Liver (tissue), 9 donors: Measurements from ENCODE around the gene GIMAP2. TPM values are rescaled to one million over a fixed set of nuclear protein-coding genes. Genes with fewer than 3 reads are reported as not detected.

Experiments
- DNase-seq: peaks from one replicate; pipeline ENCODE4 v3.0.0-alpha.2; 2017; ENCODE audit warnings: low spot score
- H3K27ac ChIP-seq, 2 donors: one replicate each; pipeline ENCODE4 v1.7.0; 2013; ENCODE audit warnings: inconsistent platforms in 2 of 2, low read length in 2 of 2, control low read depth in 1 of 2, low read depth in 1 of 2, mild to moderate bottlenecking in 1 of 2
- H3K27me3 ChIP-seq, 4 donors: one replicate each; pipeline versions ENCODE4 v1.6.1 to v1.7.0; 2013; ENCODE audit warnings: low read length in 3 of 4, inconsistent platforms in 1 of 4, mild to moderate bottlenecking in 1 of 4, moderate library complexity in 1 of 4; ENCODE audit not compliant: control insufficient read depth in 4 of 4, insufficient read depth in 4 of 4
- H3K36me3 ChIP-seq, 4 donors: one replicate each; pipeline versions ENCODE4 v1.6.1 to v1.7.0; 2013; ENCODE audit warnings: low read length in 3 of 4, mild to moderate bottlenecking in 3 of 4, low read depth in 1 of 4, moderate library complexity in 1 of 4; ENCODE audit not compliant: control insufficient read depth in 4 of 4, insufficient read depth in 3 of 4
- H3K4me1 ChIP-seq, 4 donors: one replicate each; pipeline versions ENCODE4 v1.6.1 to v1.7.0; 2013; ENCODE audit warnings: low read length in 3 of 4, mild to moderate bottlenecking in 3 of 4, moderate library complexity in 1 of 4; ENCODE audit not compliant: control insufficient read depth in 4 of 4, insufficient read depth in 4 of 4
- H3K4me3 ChIP-seq, 3 donors: one replicate each; pipeline versions ENCODE4 v1.6.1 to v1.7.0; 2013; ENCODE audit warnings: low read length in 3 of 3, control low read depth in 1 of 3, low read depth in 1 of 3, mild to moderate bottlenecking in 1 of 3
- H3K9ac ChIP-seq, 2 donors: one replicate each; pipeline ENCODE4 v1.7.0; 2013; ENCODE audit warnings: low read length in 2 of 2, mild to moderate bottlenecking in 2 of 2, moderate library complexity in 2 of 2, control low read depth in 1 of 2, low read depth in 1 of 2
- H3K9me3 ChIP-seq, 4 donors: one replicate each; pipeline versions ENCODE4 v1.6.1 to v1.7.0; 2013; ENCODE audit warnings: low read length in 3 of 4; ENCODE audit not compliant: control insufficient read depth in 4 of 4
- ATF3 ChIP-seq: IDR thresholded peaks from 2 replicates; pipeline ENCODE4 v1.6.1; 2016; ENCODE audit warnings: antibody characterized with exemption
- EGR1 ChIP-seq, 2 donors: IDR thresholded peaks; 2 replicates each; pipeline ENCODE4 v1.6.1; 2016 to 2018; ENCODE audit warnings: antibody characterized with exemption in 2 of 2, low read depth in 2 of 2
- FOXA1 ChIP-seq: IDR thresholded peaks from 2 replicates; pipeline ENCODE4 v1.6.1; 2016; ENCODE audit warnings: antibody characterized with exemption
- FOXA2 ChIP-seq: IDR thresholded peaks from 2 replicates; pipeline ENCODE4 v1.6.1; 2016; ENCODE audit warnings: antibody characterized with exemption
- GABPA ChIP-seq, 2 donors: IDR thresholded peaks in 1 of 2; conservative IDR thresholded peaks in 1 of 2; 2 replicates each; pipeline ENCODE4 v1.6.1; 2016; ENCODE audit warnings: antibody characterized with exemption in 2 of 2, mild to moderate bottlenecking in 1 of 2, moderate library complexity in 1 of 2
- HNF4A ChIP-seq, 2 donors: conservative IDR thresholded peaks; 2 replicates each; pipeline ENCODE4 v1.6.1; 2016; ENCODE audit warnings: antibody characterized with exemption in 2 of 2, mild to moderate bottlenecking in 2 of 2
- HNF4G ChIP-seq: IDR thresholded peaks from 2 replicates; pipeline ENCODE4 v1.6.1; 2016; ENCODE audit warnings: antibody characterized with exemption
- JUND ChIP-seq, 2 donors: IDR thresholded peaks; 2 replicates each; pipeline ENCODE4 v1.6.1; 2016; ENCODE audit warnings: antibody characterized with exemption in 2 of 2
- NR2F2 ChIP-seq: IDR thresholded peaks from 2 replicates; pipeline ENCODE4 v1.6.1; 2016; ENCODE audit warnings: antibody characterized with exemption
- RAD21 ChIP-seq, 2 donors: IDR thresholded peaks; 2 replicates each; pipeline ENCODE4 v1.6.1; 2016; ENCODE audit warnings: antibody characterized with exemption in 2 of 2, mild to moderate bottlenecking in 2 of 2
- REST ChIP-seq: IDR thresholded peaks from 2 replicates; pipeline ENCODE4 v1.6.1; 2016; ENCODE audit warnings: antibody characterized with exemption, mild to moderate bottlenecking
- RXRA ChIP-seq, 2 donors: IDR thresholded peaks; 2 replicates each; pipeline ENCODE4 v1.6.1; 2017 to 2018; ENCODE audit warnings: antibody characterized with exemption in 2 of 2, mild to moderate bottlenecking in 1 of 2
- SP1 ChIP-seq: IDR thresholded peaks from 2 replicates; pipeline ENCODE4 v1.6.1; 2018; ENCODE audit warnings: antibody characterized with exemption, mild to moderate bottlenecking
- TAF1 ChIP-seq: conservative IDR thresholded peaks from 2 replicates; pipeline ENCODE4 v1.6.1; 2016; ENCODE audit warnings: antibody characterized with exemption, mild to moderate bottlenecking
- YY1 ChIP-seq: IDR thresholded peaks from 2 replicates; pipeline ENCODE4 v1.6.1; 2016; ENCODE audit warnings: antibody characterized with exemption, mild to moderate bottlenecking
- ZBTB33 ChIP-seq: IDR thresholded peaks from 2 replicates; pipeline ENCODE4 v1.6.1; 2016; ENCODE audit warnings: antibody characterized with exemption
- polyA plus RNA-seq, 2 donors: library from polyadenylated mRNA; stranded (reverse) in 1 of 2; unstranded in 1 of 2; fragments of 200-250 nt in 1 of 2; fragments of >200 nt in 1 of 2; fragmentation: Nextera tagmentation in 1 of 2; extraction: Ambion mirVana in 1 of 2; gene quantifications; one replicate each; pipeline versions ENCODE4 v1.2.1 to v1.2.3, GENCODE V29; 2013 to 2015
- total RNA-seq, 2 donors: library from RNA; depleted of rRNA; stranded (reverse); fragments of >200 nt; gene quantifications; one replicate each; pipeline ENCODE4 v1.2.3, GENCODE V29; 2014
- TF ChIP-seq, protein P1 (sequence below): fragments of 150-350 bp; IDR thresholded peaks from 2 replicates; pipeline ENCODE4 v1.5.1; 2017; ENCODE audit warnings: improper control_type of control experiment, low read depth, low read length; ENCODE audit not compliant: missing input control
- TF ChIP-seq, protein P2 (sequence below): IDR thresholded peaks from 2 replicates; pipeline ENCODE4 v1.6.1; 2016; ENCODE audit warnings: antibody characterized with exemption
- donor health status: healthy.
- donor health status: healthy.
- donor health status: healthy.
- donor health status: healthy.
- donor health status: healthy.

The GIMAP2 gene
- total and polyA plus RNA-seq, 4 donors, result 4.9 to 9.2 (median 6.0) TPM

DNA sequence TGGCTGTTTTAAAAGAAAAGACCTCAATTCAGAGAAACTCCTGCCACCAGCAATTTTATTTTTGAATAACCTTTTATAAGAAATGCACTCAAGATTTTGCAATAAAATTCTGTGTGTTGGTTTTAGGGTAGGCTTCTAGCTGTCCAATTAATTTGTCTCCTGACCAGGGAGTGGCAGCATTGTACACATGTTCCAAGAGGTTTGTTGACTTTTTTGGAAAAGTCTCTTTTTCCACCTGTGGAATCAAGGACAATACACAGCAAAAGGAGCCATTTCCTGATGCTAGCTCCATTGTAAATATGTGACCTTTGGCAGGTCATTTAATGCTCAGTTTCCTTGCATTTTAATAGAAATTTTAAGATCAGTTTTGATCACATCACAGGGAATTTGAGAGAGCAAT is 53.5 kb downstream of the GIMAP2 start:
- Histone ChIP-seq H3K36me3 (no peaks in the 10 kb centered on the region), H3K9me3 (no peaks in the 10 kb centered on the region), H3K9ac (peak overlapping the region; percentile 5 to 74), H3K4me3 (peak overlapping the region; percentile 30 to 36 (median 33)), H3K4me1 (peaks cover 5 to 19% (median 13%) of the 10 kb centered on the region in 4 donors), H3K27me3 (no peaks in the 10 kb centered on the region), H3K27ac (peak overlapping the region; percentile 15 to 38)
- DNase-seq, result no peak
- TF ChIP-seq, protein P1, sequence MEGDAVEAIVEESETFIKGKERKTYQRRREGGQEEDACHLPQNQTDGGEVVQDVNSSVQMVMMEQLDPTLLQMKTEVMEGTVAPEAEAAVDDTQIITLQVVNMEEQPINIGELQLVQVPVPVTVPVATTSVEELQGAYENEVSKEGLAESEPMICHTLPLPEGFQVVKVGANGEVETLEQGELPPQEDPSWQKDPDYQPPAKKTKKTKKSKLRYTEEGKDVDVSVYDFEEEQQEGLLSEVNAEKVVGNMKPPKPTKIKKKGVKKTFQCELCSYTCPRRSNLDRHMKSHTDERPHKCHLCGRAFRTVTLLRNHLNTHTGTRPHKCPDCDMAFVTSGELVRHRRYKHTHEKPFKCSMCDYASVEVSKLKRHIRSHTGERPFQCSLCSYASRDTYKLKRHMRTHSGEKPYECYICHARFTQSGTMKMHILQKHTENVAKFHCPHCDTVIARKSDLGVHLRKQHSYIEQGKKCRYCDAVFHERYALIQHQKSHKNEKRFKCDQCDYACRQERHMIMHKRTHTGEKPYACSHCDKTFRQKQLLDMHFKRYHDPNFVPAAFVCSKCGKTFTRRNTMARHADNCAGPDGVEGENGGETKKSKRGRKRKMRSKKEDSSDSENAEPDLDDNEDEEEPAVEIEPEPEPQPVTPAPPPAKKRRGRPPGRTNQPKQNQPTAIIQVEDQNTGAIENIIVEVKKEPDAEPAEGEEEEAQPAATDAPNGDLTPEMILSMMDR, result peak; percentile 58
- TF ChIP-seq HNF4A (conservative IDR thresholded peaks at IDR 0.05) (peak; percentile 60 to 66), FOXA1 (peak; percentile 73), NR2F2 (no peak), TAF1 (no peak), HNF4G (no peak), REST (peak; percentile 86), YY1 (peak; percentile 92), RAD21 (IDR thresholded peaks at IDR 0.05) (peak; percentile 82 to 89), ZBTB33 (no peak), GABPA (IDR thresholded peaks at IDR 0.05 in 1 of 2, conservative IDR thresholded peaks at IDR 0.05 in 1 of 2) (no peak), SP1 (peak; percentile 60), FOXA2 (peak; percentile 87), JUND (IDR thresholded peaks at IDR 0.05) (no peak), ATF3 (no peak), RXRA (IDR thresholded peaks at IDR 0.05) (peak; percentile 55 to 62), EGR1 (IDR thresholded peaks at IDR 0.05; ENCODE audit: low read depth in 2 of 2) (peak; percentile 12 to 61)
- TF ChIP-seq, protein P2, sequence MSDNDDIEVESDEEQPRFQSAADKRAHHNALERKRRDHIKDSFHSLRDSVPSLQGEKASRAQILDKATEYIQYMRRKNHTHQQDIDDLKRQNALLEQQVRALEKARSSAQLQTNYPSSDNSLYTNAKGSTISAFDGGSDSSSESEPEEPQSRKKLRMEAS, result peak; percentile 32
